ENCODE results near the gene FIGNL1. TPM values are rescaled to one million over a fixed set of nuclear protein-coding genes. Genes with fewer than 3 reads are reported as not detected.

Gene FIGNL1
- total and polyA plus RNA-seq, 11 donors: 1.9 to 5.8 (median 3.8) TPM

- WGBS, 4 donors: 10 to 21% (median 16%) methylated on average over 16 to 30 of the region's 30 CpGs
- TF ChIP-seq CTCF (IDR thresholded peaks at IDR 0.05): peak; percentile 85 to 96 (median 89)
- no peak for TF ChIP-seq POLR2A (IDR thresholded peaks at IDR 0.05)
These were observed 17.9 kb upstream of the FIGNL1 start for GRCh38 chr7:50467817-50468610.

GRCh38 chr7:50466815-50467585 lies 16.9 kb upstream of the FIGNL1 start:
- DNase-seq (no peak), ATAC-seq (no peak)
- no peak for TF ChIP-seq POLR2A (IDR thresholded peaks at IDR 0.05)
- no peak for TF ChIP-seq CTCF (IDR thresholded peaks at IDR 0.05)
- intact Hi-C loops (cut with DNase I): loop anchor here in 9 of 10 donors (5.0 to 10.0 kb wide), 10 partner anchors 130 to 898 kb away; no protein-coding TSS in a partner anchor
- no peak overlapping the region for H3K27ac ChIP-seq
- WGBS, 4 donors: 94 to 98% (median 96%) methylated on average over 11 of the region's 11 CpGs
- no peak overlapping the region for H3K4me3 ChIP-seq
- H3K9me3 ChIP-seq: no peaks in the 10 kb centered on the region
- H3K4me1 ChIP-seq: peaks cover 0 to 8% (median 0%) of the 10 kb centered on the region in 12 donors
- peaks cover 0 to 5% (median 0%) of the 10 kb centered on the region in 9 donors for H3K27me3 ChIP-seq
- no peaks in the 10 kb centered on the region for H3K36me3 ChIP-seq

More at GRCh38 chr7:50467817-50468610, 17.9 kb upstream of the FIGNL1 start:
- H3K27ac ChIP-seq: no peak overlapping the region
- H3K36me3 ChIP-seq: no peaks in the 10 kb centered on the region
- intact Hi-C loops (cut with DNase I): loop anchor here (1.0 to 10.0 kb wide), 14 partner anchors 129 to 897 kb away; no protein-coding TSS in a partner anchor
- peaks cover 0 to 5% (median 0%) of the 10 kb centered on the region in 9 donors for H3K27me3 ChIP-seq
- peak; percentile 72 to 89 (median 80) for DNase-seq
- peak; percentile 70 to 97 (median 90) for ATAC-seq
- peak overlapping the region in 1 of 12 donors; percentile 12 for H3K4me3 ChIP-seq
- H3K9me3 ChIP-seq: no peaks in the 10 kb centered on the region
- H3K4me1 ChIP-seq: peaks cover 0 to 8% (median 0%) of the 10 kb centered on the region in 12 donors

DNA sequence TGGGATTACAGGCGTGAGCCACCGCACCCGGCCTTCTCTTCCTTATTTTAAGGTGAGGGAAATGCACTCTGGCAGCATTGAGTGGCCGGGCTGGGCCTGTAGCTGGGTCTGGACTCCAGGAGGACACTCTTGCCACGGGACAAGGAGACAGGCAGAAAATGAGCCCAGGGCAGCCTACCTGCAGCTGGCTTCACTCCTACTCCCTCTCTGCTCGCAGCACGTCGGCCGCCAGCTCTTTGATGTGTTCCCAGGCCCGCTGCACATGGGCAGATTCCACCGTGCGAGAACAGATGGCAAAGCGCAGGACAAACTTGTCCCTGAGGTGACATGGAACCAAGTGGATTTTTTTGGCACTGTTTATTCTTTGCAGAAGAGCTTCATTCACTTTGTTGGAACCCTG lies 12.9 kb upstream of the FIGNL1 start:
- H3K4me3 ChIP-seq: no peak overlapping the region
- intact Hi-C loops (cut with DNase I): loop anchor here in 6 of 10 donors (10.0 kb wide), 3 partner anchors 152 to 902 kb away; no protein-coding TSS in a partner anchor
- ATAC-seq (no peak), DNase-seq (no peak)
- H3K9me3 ChIP-seq: no peaks in the 10 kb centered on the region
- no peaks in the 10 kb centered on the region for H3K36me3 ChIP-seq
- WGBS, 4 donors: 86 to 92% (median 89%) methylated on average over 13 of the region's 13 CpGs
- no peak overlapping the region for H3K27ac ChIP-seq
- peaks cover 0 to 5% (median 0%) of the 10 kb centered on the region in 12 donors for H3K4me1 ChIP-seq
- TF ChIP-seq POLR2A (IDR thresholded peaks at IDR 0.05): no peak
- TF ChIP-seq CTCF (IDR thresholded peaks at IDR 0.05): no peak
- peaks cover 0 to 1% (median 0%) of the 10 kb centered on the region in 9 donors for H3K27me3 ChIP-seq

GRCh38 chr7:50462361-50462760 lies 12.2 kb upstream of the FIGNL1 start:
- WGBS, 4 donors: 83 to 92% (median 88%) methylated on average over 4 of the region's 4 CpGs
- DNase-seq (no peak), ATAC-seq (no peak)
- no peak overlapping the region for H3K27ac ChIP-seq
- intact Hi-C loops (cut with DNase I): loop anchor here in 6 of 10 donors (10.0 kb wide), 3 partner anchors 152 to 902 kb away; no protein-coding TSS in a partner anchor
- H3K4me1 ChIP-seq: no peaks in the 10 kb centered on the region
- TF ChIP-seq CTCF (IDR thresholded peaks at IDR 0.05) (no peak), POLR2A (IDR thresholded peaks at IDR 0.05) (no peak)
- no peaks in the 10 kb centered on the region for H3K9me3 ChIP-seq
- no peak overlapping the region for H3K4me3 ChIP-seq
- H3K36me3 ChIP-seq: no peaks in the 10 kb centered on the region
- no peaks in the 10 kb centered on the region for H3K27me3 ChIP-seq
